Endothelial cell of hepatic sinusoid (primary cell): ENCODE results near the gene L1CAM.

ENCODE experiments used
- in situ Hi-C: cut with HindIII; loops from 2 replicates; pipeline ENCODE4 v1.10.0; 2017; ENCODE audit warnings: low sequenced_read_pairs

Gene L1CAM

GRCh38 chrX:153878969-153879653, 6.9 kb downstream of the L1CAM start:
- in situ Hi-C loops = no loop called here

- in situ Hi-C loops = no loop called here
Observed at GRCh38 chrX:153878345-153878744, 7.6 kb downstream of the L1CAM start.

GRCh38 chrX:153877571-153878261, 8.3 kb downstream of the L1CAM start:
- in situ Hi-C loops = no loop called here

- in situ Hi-C loops = no loop called here
Observed at GRCh38 chrX:153876112-153876491, 9.9 kb downstream of the L1CAM start.

- in situ Hi-C loops = no loop called here
Observed at GRCh38 chrX:153875391-153876111, 10.4 kb downstream of the L1CAM start.

- in situ Hi-C loops = no loop called here
Observed at GRCh38 chrX:153874366-153875125, 11.4 kb downstream of the L1CAM start.

- in situ Hi-C loops = no loop called here
Observed at GRCh38 chrX:153874085-153874365, 11.9 kb downstream of the L1CAM start.

GRCh38 chrX:153873282-153874084, 12.5 kb downstream of the L1CAM start:
- in situ Hi-C loops = no loop called here

- in situ Hi-C loops = no loop called here
Observed at GRCh38 chrX:153871946-153872878, 13.8 kb downstream of the L1CAM start.

- in situ Hi-C loops = no loop called here
Observed at GRCh38 chrX:153871451-153871850, 14.5 kb downstream of the L1CAM start.

- in situ Hi-C loops = no loop called here
Observed at GRCh38 chrX:153870791-153871360, 15.1 kb downstream of the L1CAM start.

GRCh38 chrX:153870288-153870690, 15.7 kb downstream of the L1CAM start:
- in situ Hi-C loops = no loop called here

GRCh38 chrX:153869473-153870287, 16.3 kb downstream of the L1CAM start:
- in situ Hi-C loops = no loop called here

GRCh38 chrX:153868576-153869472, 17.1 kb downstream of the L1CAM start:
- in situ Hi-C loops = no loop called here

- in situ Hi-C loops = no loop called here
Observed at GRCh38 chrX:153867671-153868070, 18.3 kb downstream of the L1CAM start.

GRCh38 chrX:153867139-153867538, 18.8 kb downstream of the L1CAM start:
- in situ Hi-C loops = no loop called here

GRCh38 chrX:153866302-153867019, 19.5 kb downstream of the L1CAM start:
- in situ Hi-C loops = no loop called here
